Mesothelial cell of epicardium (in vitro differentiated cells): ENCODE results near the gene RILPL2. TPM values are rescaled to one million over a fixed set of nuclear protein-coding genes. Genes with fewer than 3 reads are reported as not detected.
"Not testable (repeated sequence)": the region's sequence is repeated elsewhere in the genome, so short reads cannot be mapped to it uniquely, and the experiment has no call there.

ENCODE experiments used
- DNase-seq, 2 experiments: peaks; one replicate each; pipeline ENCODE4 v3.0.0; 2021; ENCODE audit warnings: low spot score in 2 of 2; ENCODE audit not compliant: unreplicated experiment in 2 of 2
- H3K27ac Mint-ChIP-seq: 2 replicates; pipeline ENCODE4 v1.8.0; 2021; ENCODE audit warnings: mixed read lengths
- H3K27me3 Mint-ChIP-seq: 2 replicates; pipeline ENCODE4 v1.8.0; 2021; ENCODE audit warnings: low read depth, mixed read lengths
- H3K36me3 Mint-ChIP-seq: 2 replicates; pipeline ENCODE4 v1.8.0; 2021; ENCODE audit warnings: mixed read lengths
- H3K4me1 Mint-ChIP-seq: 2 replicates; pipeline ENCODE4 v1.8.0; 2021; ENCODE audit warnings: mixed read lengths
- H3K4me3 Mint-ChIP-seq: 2 replicates; pipeline ENCODE4 v1.8.0; 2021; ENCODE audit warnings: mild to moderate bottlenecking, moderate library complexity, mixed read lengths
- H3K9me3 Mint-ChIP-seq: 2 replicates; pipeline ENCODE4 v1.8.0; 2021; ENCODE audit warnings: mixed read lengths
- total RNA-seq: library from RNA; stranded (reverse); gene quantifications from 3 replicates; pipeline ENCODE4 v1.2.1, GENCODE V29; 2021
- TF ChIP-seq, protein P1 (sequence below): fragments of 200-600 bp; sonication (generic); IDR thresholded peaks from one replicate; pipeline ENCODE4 v1.5.0; 2021; ENCODE audit warnings: antibody characterized with exemption; ENCODE audit not compliant: unreplicated experiment

Gene RILPL2
- total RNA-seq, 1 donor from 2014 or later = 2.4 TPM

DNA sequence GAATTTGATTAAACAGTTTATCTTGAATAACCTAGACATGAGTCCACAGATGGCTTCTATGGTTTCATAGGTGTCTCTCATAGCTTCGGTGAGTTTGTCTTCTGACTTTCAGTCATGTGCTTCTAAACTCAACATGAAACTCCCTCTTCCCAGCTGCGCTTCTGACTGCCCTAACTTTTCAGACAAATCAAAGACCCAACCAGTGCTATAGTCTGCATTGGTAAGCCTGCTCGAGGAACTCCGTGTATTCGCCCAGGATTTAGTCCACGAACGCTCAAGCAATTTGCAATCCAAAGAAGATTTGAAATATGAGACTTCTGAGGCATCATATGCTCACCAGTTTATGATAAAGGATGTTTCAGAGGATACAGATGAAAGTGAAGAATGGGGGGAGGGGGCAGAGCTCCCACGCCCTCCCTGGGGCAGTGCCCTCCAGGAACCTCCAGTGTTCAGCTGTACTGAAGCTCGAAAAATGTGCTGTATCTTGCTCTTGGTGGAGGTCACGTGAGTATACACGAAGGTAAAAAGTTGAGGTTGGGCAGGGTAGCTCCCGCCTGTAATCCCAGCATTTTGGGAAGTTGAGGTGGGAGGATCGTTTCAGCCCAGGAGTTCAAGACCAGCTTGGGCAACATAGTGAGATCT lies 5.2 kb upstream of the RILPL2 start:
- no peaks in the 10 kb centered on the region for H3K9me3 Mint-ChIP-seq
- no peak overlapping the region for H3K27ac Mint-ChIP-seq
- no peaks in the 10 kb centered on the region for H3K36me3 Mint-ChIP-seq
- no peak for DNase-seq
- H3K27me3 Mint-ChIP-seq = no peaks in the 10 kb centered on the region
- no peak overlapping the region for H3K4me3 Mint-ChIP-seq
- peaks cover 12% of the 10 kb centered on the region for H3K4me1 Mint-ChIP-seq
- TF ChIP-seq, protein P1, sequence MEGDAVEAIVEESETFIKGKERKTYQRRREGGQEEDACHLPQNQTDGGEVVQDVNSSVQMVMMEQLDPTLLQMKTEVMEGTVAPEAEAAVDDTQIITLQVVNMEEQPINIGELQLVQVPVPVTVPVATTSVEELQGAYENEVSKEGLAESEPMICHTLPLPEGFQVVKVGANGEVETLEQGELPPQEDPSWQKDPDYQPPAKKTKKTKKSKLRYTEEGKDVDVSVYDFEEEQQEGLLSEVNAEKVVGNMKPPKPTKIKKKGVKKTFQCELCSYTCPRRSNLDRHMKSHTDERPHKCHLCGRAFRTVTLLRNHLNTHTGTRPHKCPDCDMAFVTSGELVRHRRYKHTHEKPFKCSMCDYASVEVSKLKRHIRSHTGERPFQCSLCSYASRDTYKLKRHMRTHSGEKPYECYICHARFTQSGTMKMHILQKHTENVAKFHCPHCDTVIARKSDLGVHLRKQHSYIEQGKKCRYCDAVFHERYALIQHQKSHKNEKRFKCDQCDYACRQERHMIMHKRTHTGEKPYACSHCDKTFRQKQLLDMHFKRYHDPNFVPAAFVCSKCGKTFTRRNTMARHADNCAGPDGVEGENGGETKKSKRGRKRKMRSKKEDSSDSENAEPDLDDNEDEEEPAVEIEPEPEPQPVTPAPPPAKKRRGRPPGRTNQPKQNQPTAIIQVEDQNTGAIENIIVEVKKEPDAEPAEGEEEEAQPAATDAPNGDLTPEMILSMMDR = no peak

DNA sequence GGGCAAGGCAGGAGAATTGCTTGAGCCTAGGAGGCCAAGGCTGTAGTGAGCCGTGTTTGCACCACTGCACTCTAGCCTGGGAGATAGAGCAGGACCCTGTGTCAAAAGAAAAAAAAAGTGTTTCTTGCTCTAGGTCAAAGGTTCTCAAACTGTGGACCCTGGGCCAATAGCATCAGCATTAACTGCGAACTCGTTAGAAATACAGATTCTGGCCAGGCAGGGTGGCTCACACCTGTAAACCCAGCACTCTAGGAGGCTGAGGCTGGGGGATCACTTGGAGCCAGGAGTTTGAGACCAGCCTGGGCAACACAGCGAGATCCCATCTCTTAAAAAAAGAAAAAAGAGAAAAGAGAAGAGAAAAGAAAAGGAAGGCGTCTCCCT lies 858 bp downstream of the RILPL2 start:
- DNase-seq = no peak
- peaks cover 4% of the 10 kb centered on the region for H3K4me1 Mint-ChIP-seq
- peaks cover 5% of the 10 kb centered on the region for H3K36me3 Mint-ChIP-seq
- H3K9me3 Mint-ChIP-seq = no peaks in the 10 kb centered on the region
- H3K4me3 Mint-ChIP-seq = peak overlapping the region; percentile 92
- H3K27me3 Mint-ChIP-seq = no peaks in the 10 kb centered on the region
- H3K27ac Mint-ChIP-seq = no peak overlapping the region
- TF ChIP-seq, protein P1 = no peak

DNA sequence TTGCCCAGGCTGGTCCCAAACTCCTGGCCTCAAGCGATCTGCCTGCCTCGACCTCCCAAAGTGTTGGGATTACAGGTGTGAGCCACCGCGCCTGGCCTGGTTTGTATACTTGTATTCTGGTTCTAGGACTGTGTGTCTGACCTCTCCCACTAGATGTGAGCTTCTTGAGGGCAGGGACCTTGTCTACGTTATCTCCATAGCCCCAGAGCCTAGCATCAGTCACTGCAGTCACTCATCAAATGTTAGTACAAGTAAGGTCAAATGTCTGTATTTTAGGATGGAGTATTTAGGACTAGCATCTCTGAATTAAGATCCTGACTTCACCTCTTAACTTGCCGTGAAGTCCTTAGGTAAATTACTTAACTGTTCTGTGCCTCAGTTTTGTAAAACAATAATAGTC lies 2.9 kb downstream of the RILPL2 start:
- Mint-ChIP-seq H3K4me1 (peaks cover 4% of the 10 kb centered on the region), H3K36me3 (peaks cover 5% of the 10 kb centered on the region), H3K4me3 (no peak overlapping the region), H3K9me3 (no peaks in the 10 kb centered on the region), H3K27ac (no peak overlapping the region), H3K27me3 (no peaks in the 10 kb centered on the region)
- DNase-seq = no peak
- TF ChIP-seq, protein P1 = no peak

DNA sequence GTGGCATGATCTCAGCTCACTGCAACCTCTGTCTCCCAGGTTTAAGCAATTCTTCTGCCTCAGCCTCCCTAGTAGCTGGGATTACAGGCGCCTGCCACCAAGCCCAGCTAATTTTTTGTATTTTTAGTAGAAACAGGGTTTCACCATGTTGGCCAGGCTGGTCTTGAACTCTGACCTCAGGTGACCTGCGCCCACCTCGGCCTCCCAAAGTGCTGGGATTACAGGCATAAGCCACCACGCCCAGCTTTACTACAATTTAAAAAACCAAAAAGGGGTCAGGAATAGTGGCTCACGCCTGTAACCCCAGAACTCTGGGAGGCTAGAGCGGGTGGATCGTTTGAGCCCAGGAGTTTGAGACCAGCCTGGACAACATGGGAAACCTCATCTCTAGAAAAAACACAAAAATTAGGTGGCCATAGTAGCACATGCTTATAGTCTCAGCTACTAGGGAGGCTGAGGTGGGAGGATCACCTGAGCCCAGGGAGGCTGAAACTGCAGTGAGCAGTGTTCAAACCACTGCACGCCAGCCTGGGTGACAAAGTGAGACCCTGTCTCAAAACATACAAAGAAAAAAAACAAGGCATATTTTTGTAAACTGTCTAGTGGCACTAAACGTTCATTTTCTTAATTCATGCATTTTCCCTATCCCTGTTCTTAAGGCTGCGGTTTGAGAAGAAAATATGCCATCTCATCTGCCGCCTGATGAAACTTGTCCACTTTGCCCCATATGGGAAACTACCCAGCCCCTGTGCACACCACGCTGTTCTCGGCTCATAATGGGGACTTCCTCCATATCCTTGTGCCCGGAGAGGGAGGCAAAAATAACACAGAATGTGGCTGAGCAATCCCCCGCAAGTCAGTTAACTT lies 4.3 kb downstream of the RILPL2 start:
- not testable (repeated sequence) for H3K9me3 Mint-ChIP-seq, H3K4me1 Mint-ChIP-seq, DNase-seq, H3K27ac Mint-ChIP-seq, H3K4me3 Mint-ChIP-seq, H3K27me3 Mint-ChIP-seq, H3K36me3 Mint-ChIP-seq

DNA sequence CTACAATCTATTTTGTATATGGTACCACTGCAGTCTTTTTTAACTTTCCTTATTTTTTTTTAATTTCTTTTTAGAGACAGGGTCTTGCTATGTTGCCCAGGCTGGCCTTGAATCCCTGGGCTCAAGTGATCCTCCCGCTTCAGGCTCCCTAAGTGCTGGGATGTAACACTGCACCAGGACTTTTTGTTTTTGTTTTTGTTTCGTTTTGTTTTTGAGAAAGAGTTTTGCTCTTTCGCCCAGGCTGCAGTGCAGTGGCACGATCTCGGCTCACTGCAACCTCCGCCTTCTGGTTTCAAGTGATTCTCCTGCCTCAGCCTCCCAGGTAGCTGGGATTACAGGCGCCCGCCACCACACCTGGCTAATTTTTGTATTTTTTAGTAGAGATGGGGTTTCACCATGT lies 7.4 kb downstream of the RILPL2 start:
- H3K4me1 Mint-ChIP-seq, H3K27ac Mint-ChIP-seq, H3K36me3 Mint-ChIP-seq, DNase-seq, H3K4me3 Mint-ChIP-seq, H3K9me3 Mint-ChIP-seq, H3K27me3 Mint-ChIP-seq: not testable (repeated sequence)

DNA sequence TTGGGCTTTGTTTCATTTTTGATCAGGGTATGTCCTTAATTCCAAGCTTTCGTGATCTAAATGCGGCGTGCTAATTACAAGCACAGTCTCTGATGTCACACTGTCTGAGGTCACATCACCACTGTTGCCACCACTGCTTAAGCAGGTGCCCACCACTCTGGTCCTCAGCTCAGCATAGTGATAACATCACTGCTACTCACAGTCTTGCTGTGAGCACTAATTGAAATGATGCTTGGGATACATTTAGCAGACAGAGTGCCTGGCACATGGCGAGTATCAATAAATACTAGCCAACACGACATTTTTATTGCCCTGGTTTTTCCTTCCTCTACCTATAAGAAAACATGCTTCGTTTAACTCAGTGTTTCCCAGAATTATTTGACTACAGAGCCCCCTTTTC lies 7.9 kb downstream of the RILPL2 start:
- TF ChIP-seq, protein P1 = no peak

More for the DNA sequence above, 7.9 kb downstream of the RILPL2 start:
- Mint-ChIP-seq H3K27me3 (no peaks in the 10 kb centered on the region), H3K27ac (no peak overlapping the region), H3K9me3 (peaks cover 4% of the 10 kb centered on the region), H3K4me1 (no peaks in the 10 kb centered on the region), H3K36me3 (peaks cover 7% of the 10 kb centered on the region), H3K4me3 (no peak overlapping the region)
- DNase-seq = no peak
